ENCODE data around the gene PNLIPRP2. TPM values are rescaled to one million over a fixed set of nuclear protein-coding genes. Genes with fewer than 3 reads are reported as not detected.

The PNLIPRP2 gene
- polyA plus RNA-seq, 2 of the 4 experiments (the other 2 are of a cell fraction): 0.09 TPM; not detected in 1

- TF ChIP-seq RAD21 (conservative IDR thresholded peaks at IDR 0.05 in 1 of 2, IDR thresholded peaks at IDR 0.05 in 1 of 2) (no peak), ESRRA (IDR thresholded peaks at IDR 0.05; ENCODE audit: borderline replicate concordance, low read length) (no peak), FOSB (CRISPR knock-in tag; IDR thresholded peaks at IDR 0.05) (no peak), EHMT2 (IDR thresholded peaks at IDR 0.05; ENCODE audit: low read depth) (no peak), CHD4 (IDR thresholded peaks at IDR 0.05; ENCODE audit: borderline replicate concordance) (no peak), TP53 (CRISPR knock-in tag; IDR thresholded peaks at IDR 0.05) (no peak), CHD2 (IDR thresholded peaks at IDR 0.05; ENCODE audit: low read length, partially characterized antibody) (no peak)
- no peak overlapping the region for H3K4me2 ChIP-seq
- CTCF ChIA-PET: interaction anchor here (0.6 to 15.8 kb wide), 5 partner anchors 7 to 1501 kb away, joined by 3 to 277 read pairs (median 30); no protein-coding TSS in a partner anchor
- POLR2A ChIA-PET: no interaction called here
- no peaks in the 10 kb centered on the region for H3K4me1 ChIP-seq
- H3K4me3 ChIP-seq: no peak overlapping the region
- H3K9me3 ChIP-seq: no peaks in the 10 kb centered on the region
- 95% methylated on average over 4 of the region's 4 CpGs for WGBS (ENCODE audit: missing lambda C conversion rate)
- ATAC-seq: no peak
- FAIRE-seq: no peak
- DNase-seq (ENCODE audit: low read depth in 1 of 2, low spot score in 1 of 2): no peak
- no peak overlapping the region for H3K27ac ChIP-seq
Measured at GRCh38 chr10:116689744-116690143, 69.0 kb downstream of the PNLIPRP2 start.

DNA sequence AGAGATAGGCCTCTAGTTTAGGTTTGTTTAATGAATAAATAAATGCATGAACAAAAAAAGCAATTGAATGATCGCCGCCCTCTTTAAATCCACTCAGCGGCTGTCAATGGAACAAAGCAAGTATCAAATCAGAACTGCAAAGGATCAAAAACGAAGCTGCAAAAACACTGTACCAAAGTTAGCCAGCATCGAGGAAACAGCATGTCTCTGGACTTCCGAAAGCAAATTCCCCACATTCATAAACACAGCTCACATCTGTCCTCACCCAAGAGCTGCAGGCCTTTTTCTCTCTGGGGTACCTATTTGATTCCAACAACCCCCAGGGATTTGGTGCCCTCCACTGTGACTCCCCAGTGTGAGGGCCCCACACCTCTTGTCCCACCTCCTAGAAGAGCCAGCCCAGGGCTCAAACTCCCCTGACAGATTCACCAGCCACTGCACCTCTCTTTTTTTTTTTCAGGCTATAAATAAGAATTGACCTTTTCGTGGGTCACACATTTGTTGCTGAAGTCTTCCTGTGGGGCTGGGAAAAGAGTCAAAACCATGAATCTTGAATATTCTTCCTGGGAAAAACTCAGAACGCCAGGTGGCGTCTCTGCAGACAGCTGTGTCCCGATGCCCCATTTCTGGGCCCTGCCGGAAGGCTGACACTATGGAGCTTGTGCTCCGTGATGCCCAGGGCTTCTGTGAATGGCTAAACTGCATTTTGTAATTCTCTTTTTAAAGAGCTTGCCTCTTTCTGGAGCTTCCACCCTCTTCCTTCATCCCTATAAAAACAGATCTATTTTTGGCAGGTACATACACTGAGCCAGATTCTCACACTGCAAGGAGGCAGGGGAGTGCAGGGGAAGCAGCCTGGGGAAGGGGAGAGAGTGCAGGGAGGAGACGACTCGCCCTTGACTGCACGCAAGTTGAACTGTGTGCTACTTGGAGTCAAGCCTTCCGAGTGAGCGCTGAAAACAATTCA is 69.9 kb downstream of the PNLIPRP2 start:
- H3K4me3 ChIP-seq: no peak overlapping the region
- H3K9me3 ChIP-seq: no peaks in the 10 kb centered on the region
- ChIA-PET CTCF (interaction anchor here (0.9 to 5.0 kb wide), 8 partner anchors 8 to 484 kb away, joined by 3 to 36 read pairs (median 3); no protein-coding TSS in a partner anchor), POLR2A (no interaction called here)
- H3K4me2 ChIP-seq: no peak overlapping the region
- TF ChIP-seq RAD21 (conservative IDR thresholded peaks at IDR 0.05 in 1 of 2, IDR thresholded peaks at IDR 0.05 in 1 of 2) (peak; percentile 21 to 22; a peak in 1 of 5 replicates), SMC3 (IDR thresholded peaks at IDR 0.05) (peak; percentile 35; the same call in 1 of the 3 replicates), CTCF (IDR thresholded peaks at IDR 0.05) (peak; percentile 2; the same call in 1 of the 3 replicates), JUNB (IDR thresholded peaks at IDR 0.05) (no peak), PBX3 (IDR thresholded peaks at IDR 0.05) (no peak)
- DNase-seq (ENCODE audit: low read depth in 1 of 2, low spot score in 1 of 2): no peak
- H3K4me1 ChIP-seq: no peaks in the 10 kb centered on the region
- WGBS (ENCODE audit: missing lambda C conversion rate): 82% methylated on average over 17 of the region's 17 CpGs
- no peak overlapping the region for H3K27ac ChIP-seq
- FAIRE-seq: no peak
- ATAC-seq: peak in 1 of 2 experiments; percentile 53; a peak in 2 of 6 replicates

- POLR2A ChIA-PET: no interaction called here
- no peak for FAIRE-seq
- no peak for ATAC-seq
- no peaks in the 10 kb centered on the region for H3K9me3 ChIP-seq
- no peak overlapping the region for H3K4me3 ChIP-seq
- no peak overlapping the region for H3K4me2 ChIP-seq
- H3K4me1 ChIP-seq: no peaks in the 10 kb centered on the region
- H3K27ac ChIP-seq: no peak overlapping the region
- TF ChIP-seq KDM1A (IDR thresholded peaks at IDR 0.05; ENCODE audit: low read depth): no peak
- TF ChIP-seq RARB (CRISPR knock-in tag; IDR thresholded peaks at IDR 0.05): no peak
- TF ChIP-seq POLR2AphosphoS2 (conservative IDR thresholded peaks at IDR 0.05; ENCODE audit: low read length): no peak
- TF ChIP-seq MAZ (IDR thresholded peaks at IDR 0.05; ENCODE audit: borderline replicate concordance, low read depth, low read length): no peak
- no peak for TF ChIP-seq FOXS1 (CRISPR knock-in tag; IDR thresholded peaks at IDR 0.05)
- DNase-seq (ENCODE audit: low read depth in 1 of 2, low spot score in 1 of 2): no peak
- CTCF ChIA-PET: interaction anchor here (0.6 to 5.0 kb wide), 6 partner anchors 8 to 110 kb away, joined by 3 to 36 read pairs (median 4); no protein-coding TSS in a partner anchor
- WGBS (ENCODE audit: missing lambda C conversion rate): 79% methylated on average over 6 of the region's 6 CpGs
Measured at GRCh38 chr10:116691635-116692034, 70.9 kb downstream of the PNLIPRP2 start.

Measured in A549 (cell line).